HEK293T (cell line): ENCODE results near the gene GPR141.

Source experiments
- CTCF ChIA-PET: fragments of 350-600 bp; formaldehyde crosslinking; extraction: SDS; loops from one replicate; lab custom pipeline; 2021; ENCODE audit warnings: antibody characterized with exemption, inconsistent platforms; lab: Yijun Ruan, JAX
- POLR2A ChIA-PET: fragments of 350-600 bp; formaldehyde crosslinking; extraction: SDS; loops from one replicate; lab custom pipeline; 2020; ENCODE audit warnings: antibody characterized with exemption, inconsistent platforms; lab: Yijun Ruan, JAX
- DNase-seq: peaks from one replicate; pipeline ENCODE4 v3.0.0; 2012; ENCODE audit warnings: mixed read lengths; ENCODE audit errors: extremely low spot score
- ARNT ChIP-seq: fragments of 450-650 bp; IDR thresholded peaks from 2 replicates; pipeline ENCODE4 v1.6.1; 2017; ENCODE audit warnings: mild to moderate bottlenecking
- BHLHE40 ChIP-seq: fragments of 450-650 bp; IDR thresholded peaks from 2 replicates; pipeline ENCODE4 v1.6.1; 2016; ENCODE audit warnings: mild to moderate bottlenecking, moderate library complexity, borderline replicate concordance
- CTBP1 ChIP-seq: fragments of 450-650 bp; IDR thresholded peaks from 2 replicates; pipeline ENCODE4 v1.6.1; 2016; ENCODE audit warnings: borderline replicate concordance
- ELF4 ChIP-seq: fragments of 450-650 bp; IDR thresholded peaks from 2 replicates; pipeline ENCODE4 v1.6.1; 2017; ENCODE audit warnings: antibody characterized with exemption
- FOXA1 ChIP-seq: fragments of 450-650 bp; IDR thresholded peaks from 2 replicates; pipeline ENCODE4 v1.6.1; 2016; ENCODE audit warnings: mild to moderate bottlenecking
- FOXK2 ChIP-seq: fragments of 450-650 bp; IDR thresholded peaks from 2 replicates; pipeline ENCODE4 v1.6.1; 2016; ENCODE audit warnings: mild to moderate bottlenecking
- FOXM1 ChIP-seq: fragments of 450-650 bp; IDR thresholded peaks from 2 replicates; pipeline ENCODE4 v1.6.1; 2017; ENCODE audit warnings: mild to moderate bottlenecking, borderline replicate concordance
- HDGF ChIP-seq: fragments of 450-650 bp; IDR thresholded peaks from 2 replicates; pipeline ENCODE4 v1.6.1; 2017; ENCODE audit warnings: antibody characterized with exemption, borderline replicate concordance
- L3MBTL2 ChIP-seq: fragments of 450-650 bp; conservative IDR thresholded peaks from 2 replicates; pipeline ENCODE4 v1.6.1; 2016; ENCODE audit warnings: mild to moderate bottlenecking
- LEF1 ChIP-seq: fragments of 450-650 bp; IDR thresholded peaks from 2 replicates; pipeline ENCODE4 v1.6.1; 2017; ENCODE audit warnings: mild to moderate bottlenecking, borderline replicate concordance
- NFRKB ChIP-seq: fragments of 450-650 bp; IDR thresholded peaks from 2 replicates; pipeline ENCODE4 v1.6.1; 2016; ENCODE audit warnings: mild to moderate bottlenecking, moderate library complexity
- SP1 ChIP-seq: fragments of 450-650 bp; IDR thresholded peaks from 2 replicates; pipeline ENCODE4 v1.6.1; 2017
- SUZ12 ChIP-seq: fragments of 450-650 bp; IDR thresholded peaks from 2 replicates; pipeline ENCODE4 v1.6.1; 2016; ENCODE audit warnings: mild to moderate bottlenecking
- TARDBP ChIP-seq: fragments of 450-650 bp; IDR thresholded peaks from 2 replicates; pipeline ENCODE4 v1.6.1; 2016
- ZNF384 ChIP-seq: fragments of 450-650 bp; IDR thresholded peaks from 2 replicates; pipeline ENCODE4 v1.6.1; 2016
- TF ChIP-seq, protein P1 (sequence below): fragments of 450-650 bp; IDR thresholded peaks from 2 replicates; pipeline ENCODE4 v1.6.1; 2016

The GPR141 gene

DNA sequence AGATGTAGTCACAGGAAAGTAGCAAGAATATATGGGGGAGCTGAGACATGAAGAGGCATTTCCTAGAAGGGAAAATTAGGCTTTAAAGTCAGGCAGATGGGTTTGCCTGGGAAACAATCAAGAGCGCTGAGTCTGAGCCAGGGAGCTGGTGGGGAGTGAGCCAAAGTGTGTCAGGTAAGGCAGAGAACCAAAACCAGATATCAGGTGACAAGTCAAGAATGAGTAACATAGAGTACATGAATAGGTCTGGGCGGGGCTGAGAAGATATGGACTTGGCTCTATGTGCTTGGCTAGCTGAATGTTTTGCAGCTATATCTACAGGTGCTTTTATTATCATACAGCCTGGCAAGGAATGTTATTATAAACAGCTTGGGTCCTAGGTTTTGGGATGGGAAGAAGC, 49.3 kb downstream of the GPR141 start:
- ChIA-PET POLR2A (no interaction called here), CTCF (interaction anchor here (0.5 to 1.0 kb wide), 4 partner anchors 28 to 551 kb away, joined by 3 read pairs; no protein-coding TSS in a partner anchor)
- TF ChIP-seq ZNF384 = no peak
- no peak for DNase-seq

DNA sequence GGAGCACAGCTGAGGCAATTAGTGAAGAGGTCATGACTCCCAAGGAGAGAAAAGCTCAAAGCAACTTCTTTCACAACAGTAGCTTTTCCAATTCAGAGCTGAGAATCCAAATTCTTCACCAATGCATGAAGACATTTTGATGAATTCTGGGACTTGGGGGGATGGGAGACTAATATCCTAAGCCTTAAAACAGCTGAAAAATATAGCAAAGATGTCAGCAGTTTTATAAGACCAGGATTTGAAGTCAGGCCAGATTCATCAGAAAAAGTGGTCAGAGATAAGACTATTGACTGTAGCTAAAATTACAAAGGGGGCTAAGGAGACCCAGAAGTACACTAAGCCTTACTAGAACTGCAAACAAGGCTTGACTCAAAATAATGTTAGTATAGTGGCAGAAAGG, 51.6 kb downstream of the GPR141 start:
- no peak for DNase-seq
- ChIA-PET CTCF (no interaction called here), POLR2A (no interaction called here)
- TF ChIP-seq CTBP1 (no peak), LEF1 (no peak), SUZ12 (no peak), SP1 (no peak), FOXA1 (no peak)

DNA sequence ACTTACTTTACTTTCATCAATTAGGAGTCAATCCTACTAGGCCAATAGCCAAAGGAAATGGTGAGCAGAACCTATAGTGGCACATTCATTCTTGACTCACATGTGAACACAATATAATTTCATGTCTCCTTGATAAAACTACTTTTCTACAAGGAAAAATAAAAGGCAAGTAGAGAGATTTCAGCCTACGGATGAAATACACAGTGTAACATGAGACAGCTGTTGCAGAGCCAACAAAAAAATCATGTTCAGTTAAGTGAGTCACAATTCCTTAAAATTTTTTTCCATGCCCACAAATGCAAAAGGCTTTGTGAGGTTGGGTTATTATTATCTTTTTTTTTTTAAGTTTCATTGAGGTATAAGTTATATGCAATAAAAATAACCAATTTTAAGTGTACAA, 54.8 kb downstream of the GPR141 start:
- ChIA-PET CTCF (no interaction called here), POLR2A (no interaction called here)
- no peak for DNase-seq
- TF ChIP-seq NFRKB (no peak), FOXM1 (no peak), ZNF384 (no peak), FOXA1 (no peak), CTBP1 (no peak)

DNA sequence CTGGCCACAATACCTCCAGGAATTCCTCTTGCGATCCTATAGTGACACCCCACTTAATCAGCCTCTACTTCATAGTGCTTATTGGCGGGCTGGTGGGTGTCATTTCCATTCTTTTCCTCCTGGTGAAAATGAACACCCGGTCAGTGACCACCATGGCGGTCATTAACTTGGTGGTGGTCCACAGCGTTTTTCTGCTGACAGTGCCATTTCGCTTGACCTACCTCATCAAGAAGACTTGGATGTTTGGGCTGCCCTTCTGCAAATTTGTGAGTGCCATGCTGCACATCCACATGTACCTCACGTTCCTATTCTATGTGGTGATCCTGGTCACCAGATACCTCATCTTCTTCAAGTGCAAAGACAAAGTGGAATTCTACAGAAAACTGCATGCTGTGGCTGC, 56.8 kb downstream of the GPR141 start:
- CTCF ChIA-PET = no interaction called here
- no peak for DNase-seq
- POLR2A ChIA-PET = no interaction called here
- TF ChIP-seq FOXA1 = no peak
- no peak for TF ChIP-seq SUZ12
- TF ChIP-seq TARDBP = no peak
- no peak for TF ChIP-seq ELF4
- TF ChIP-seq BHLHE40 = no peak
- TF ChIP-seq, protein P1, sequence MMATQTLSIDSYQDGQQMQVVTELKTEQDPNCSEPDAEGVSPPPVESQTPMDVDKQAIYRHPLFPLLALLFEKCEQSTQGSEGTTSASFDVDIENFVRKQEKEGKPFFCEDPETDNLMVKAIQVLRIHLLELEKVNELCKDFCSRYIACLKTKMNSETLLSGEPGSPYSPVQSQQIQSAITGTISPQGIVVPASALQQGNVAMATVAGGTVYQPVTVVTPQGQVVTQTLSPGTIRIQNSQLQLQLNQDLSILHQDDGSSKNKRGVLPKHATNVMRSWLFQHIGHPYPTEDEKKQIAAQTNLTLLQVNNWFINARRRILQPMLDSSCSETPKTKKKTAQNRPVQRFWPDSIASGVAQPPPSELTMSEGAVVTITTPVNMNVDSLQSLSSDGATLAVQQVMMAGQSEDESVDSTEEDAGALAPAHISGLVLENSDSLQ = no peak
- no peak for TF ChIP-seq CTBP1
- no peak for TF ChIP-seq SP1

DNA sequence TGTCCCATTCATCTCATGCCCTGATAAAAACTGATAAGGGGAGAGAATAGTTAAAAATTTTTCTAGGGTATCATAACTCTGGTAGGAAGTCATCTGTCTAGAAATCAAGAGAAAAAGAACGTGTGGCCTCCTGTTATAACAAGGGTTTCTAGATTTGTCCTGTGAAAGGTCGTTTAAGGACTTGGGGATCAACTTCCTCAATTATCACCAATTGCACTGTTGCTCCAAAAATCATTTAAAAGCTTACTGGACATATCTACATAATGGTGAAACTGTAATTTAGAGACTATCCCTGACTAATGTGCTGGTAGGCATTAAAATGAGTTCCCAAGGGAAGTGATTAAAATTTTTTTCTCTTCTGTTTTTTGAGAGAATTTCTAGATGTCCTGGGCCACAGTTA, 58.2 kb downstream of the GPR141 start:
- no peak for DNase-seq
- POLR2A ChIA-PET = no interaction called here
- CTCF ChIA-PET = no interaction called here
- TF ChIP-seq FOXM1 = no peak
- TF ChIP-seq CTBP1 = no peak
- no peak for TF ChIP-seq TARDBP
- TF ChIP-seq ARNT = no peak
- TF ChIP-seq ELF4 = no peak

DNA sequence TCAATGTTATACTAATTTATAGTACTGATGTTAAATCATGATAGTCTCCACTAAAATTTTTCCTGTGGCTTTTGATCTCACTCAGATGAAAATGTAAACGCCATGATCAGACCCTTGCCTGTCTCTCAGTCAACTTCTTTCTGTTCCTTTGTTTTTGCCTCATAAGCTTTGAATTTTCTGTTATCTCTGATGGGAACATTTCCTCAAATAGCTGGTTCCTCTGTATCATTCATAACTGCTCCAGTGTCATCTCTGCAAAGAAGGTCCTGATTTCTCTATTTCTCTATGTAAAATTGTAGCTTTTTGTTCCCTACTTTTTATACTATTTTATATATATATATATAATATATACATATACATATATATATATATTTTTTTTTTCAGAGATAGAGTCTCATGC, 67.5 kb downstream of the GPR141 start:
- no peak for DNase-seq
- ChIA-PET POLR2A (no interaction called here), CTCF (no interaction called here)
- TF ChIP-seq TARDBP (no peak), ARNT (no peak), ZNF384 (no peak), SP1 (no peak), FOXK2 (no peak), BHLHE40 (no peak)
- TF ChIP-seq, protein P1 = no peak

DNA sequence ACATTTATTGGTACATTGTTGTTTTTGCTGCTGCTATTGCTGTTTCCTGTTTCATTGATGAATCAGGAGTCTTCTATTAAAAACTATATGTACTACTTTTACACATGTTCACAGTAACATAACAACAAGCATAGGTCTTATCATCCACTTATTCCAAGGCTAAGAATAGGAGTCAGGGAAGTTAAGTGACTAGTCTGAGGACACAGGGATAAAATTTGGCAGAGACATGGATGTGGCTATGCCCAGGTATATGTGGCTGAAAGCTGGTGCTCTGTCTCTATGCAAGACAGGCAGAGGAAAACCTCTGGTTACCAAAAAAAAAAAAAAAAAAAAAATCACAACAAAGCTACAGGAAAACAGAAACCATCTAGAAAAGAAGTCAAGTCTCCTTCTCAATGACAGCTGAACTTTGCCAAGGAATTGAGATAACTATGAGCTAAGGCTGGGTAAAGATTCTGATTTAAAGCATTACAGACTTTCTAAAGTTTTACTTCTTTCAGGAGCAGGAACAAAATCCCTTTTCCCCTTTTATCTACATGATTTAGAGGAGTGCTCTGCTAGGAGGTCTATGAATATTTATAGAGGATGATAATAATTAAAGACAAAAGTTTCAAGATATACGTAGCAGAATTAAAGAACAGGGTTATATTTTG, 70.0 kb downstream of the GPR141 start:
- ChIA-PET CTCF (no interaction called here), POLR2A (no interaction called here)
- TF ChIP-seq, protein P1 = no peak
- TF ChIP-seq ZNF384 = no peak
- TF ChIP-seq ARNT = no peak
- TF ChIP-seq SP1 = no peak
- no peak for TF ChIP-seq BHLHE40
- no peak for TF ChIP-seq NFRKB
- no peak for TF ChIP-seq LEF1
- no peak for TF ChIP-seq SUZ12
- DNase-seq = no peak

DNA sequence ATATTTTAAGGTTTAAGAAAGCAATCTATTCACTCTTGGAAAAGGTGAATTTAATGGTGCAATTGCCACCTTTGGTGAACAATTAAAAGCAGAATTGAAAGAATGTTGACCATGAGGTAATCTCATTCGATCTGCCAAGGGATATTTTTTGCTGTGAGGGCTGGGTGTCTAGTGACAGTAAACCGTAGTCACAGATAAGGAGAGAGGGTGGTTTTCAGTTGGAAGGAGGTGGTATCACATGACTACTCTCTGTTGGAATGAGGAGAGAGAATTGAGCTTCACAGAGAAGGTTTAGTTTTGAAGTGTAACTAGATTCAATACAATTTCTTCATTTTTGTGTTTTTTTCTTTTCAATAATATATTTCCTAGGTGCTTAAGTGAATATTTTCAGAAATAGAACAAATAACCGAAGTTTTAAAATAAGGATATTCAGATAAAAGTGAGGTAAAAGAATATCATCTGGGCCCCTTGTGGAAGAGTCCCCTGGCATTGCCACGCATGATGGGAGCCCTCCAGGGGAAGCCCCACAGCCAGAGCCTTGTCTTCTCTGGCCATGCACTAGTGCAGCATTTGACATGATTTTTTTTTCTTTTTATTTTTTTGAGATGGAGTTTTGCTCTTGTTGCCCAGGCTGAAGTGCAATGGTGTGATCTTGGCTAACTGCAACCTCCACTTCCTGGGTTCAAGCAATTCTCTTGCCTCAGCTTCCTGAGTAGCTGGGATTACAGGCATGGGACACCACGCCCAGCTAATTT, 73.4 kb downstream of the GPR141 start:
- TF ChIP-seq SUZ12 (no peak), TARDBP (no peak), FOXA1 (no peak), BHLHE40 (no peak), HDGF (no peak), SP1 (no peak), CTBP1 (no peak), FOXM1 (no peak), ZNF384 (no peak), ARNT (no peak), ELF4 (no peak), L3MBTL2 (no peak), FOXK2 (no peak), NFRKB (no peak)
- no peak for DNase-seq
- POLR2A ChIA-PET = no interaction called here
- CTCF ChIA-PET = interaction anchor here (0.6 kb wide), 1 partner anchor 398 kb away, joined by 5 read pairs; no protein-coding TSS in a partner anchor
